HG03457 (cell line): Measurements from ENCODE around the gene ASIC3.
"Not testable (repeated sequence)": the region's sequence is repeated elsewhere in the genome, so short reads cannot be mapped to it uniquely, and the experiment has no call there.

ENCODE experiments used
- ATAC-seq: cut with Tn5 transposase; IDR thresholded peaks from one replicate; pipeline ENCODE4 v1.9.1; 2021; ENCODE audit warnings: moderate number of reproducible peaks; ENCODE audit not compliant: unreplicated experiment

The ASIC3 gene

DNA sequence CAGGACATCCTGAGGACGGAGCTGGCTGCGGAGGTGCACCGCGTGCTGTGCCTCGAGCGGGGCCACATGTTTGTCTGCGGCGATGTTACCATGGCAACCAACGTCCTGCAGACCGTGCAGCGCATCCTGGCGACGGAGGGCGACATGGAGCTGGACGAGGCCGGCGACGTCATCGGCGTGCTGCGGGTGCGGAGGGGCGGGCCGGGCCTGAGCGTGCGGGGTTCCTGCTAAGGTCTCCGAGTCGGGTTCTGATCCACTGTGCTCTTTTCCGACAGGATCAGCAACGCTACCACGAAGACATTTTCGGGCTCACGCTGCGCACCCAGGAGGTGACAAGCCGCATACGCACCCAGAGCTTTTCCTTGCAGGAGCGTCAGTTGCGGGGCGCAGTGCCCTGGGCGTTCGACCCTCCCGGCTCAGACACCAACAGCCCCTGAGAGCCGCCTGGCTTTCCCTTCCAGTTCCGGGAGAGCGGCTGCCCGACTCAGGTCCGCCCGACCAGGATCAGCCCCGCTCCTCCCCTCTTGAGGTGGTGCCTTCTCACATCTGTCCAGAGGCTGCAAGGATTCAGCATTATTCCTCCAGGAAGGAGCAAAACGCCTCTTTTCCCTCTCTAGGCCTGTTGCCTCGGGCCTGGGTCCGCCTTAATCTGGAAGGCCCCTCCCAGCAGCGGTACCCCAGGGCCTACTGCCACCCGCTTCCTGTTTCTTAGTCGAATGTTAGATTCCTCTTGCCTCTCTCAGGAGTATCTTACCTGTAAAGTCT, 34.4 kb upstream of the ASIC3 start:
- ATAC-seq: no peak

DNA sequence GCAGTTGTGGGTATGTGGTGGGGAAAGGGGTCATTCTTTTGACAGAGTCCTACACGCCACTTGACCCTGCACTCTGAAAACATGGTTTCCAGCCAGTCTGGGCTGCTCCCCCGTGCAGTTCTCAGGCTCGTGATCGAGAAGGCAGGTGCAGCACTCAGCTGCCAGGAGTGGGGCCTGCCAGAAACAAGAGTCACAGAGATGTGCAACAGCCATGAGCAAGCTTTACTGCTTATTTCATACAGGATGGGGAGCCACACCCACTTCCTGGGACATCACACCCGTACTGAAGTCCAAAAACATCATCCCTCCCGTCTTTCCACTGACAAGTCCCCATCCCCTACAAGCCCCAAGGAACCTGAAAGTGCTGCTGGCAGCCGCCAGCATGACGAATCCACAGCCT, 33.4 kb upstream of the ASIC3 start:
- no peak for ATAC-seq

DNA sequence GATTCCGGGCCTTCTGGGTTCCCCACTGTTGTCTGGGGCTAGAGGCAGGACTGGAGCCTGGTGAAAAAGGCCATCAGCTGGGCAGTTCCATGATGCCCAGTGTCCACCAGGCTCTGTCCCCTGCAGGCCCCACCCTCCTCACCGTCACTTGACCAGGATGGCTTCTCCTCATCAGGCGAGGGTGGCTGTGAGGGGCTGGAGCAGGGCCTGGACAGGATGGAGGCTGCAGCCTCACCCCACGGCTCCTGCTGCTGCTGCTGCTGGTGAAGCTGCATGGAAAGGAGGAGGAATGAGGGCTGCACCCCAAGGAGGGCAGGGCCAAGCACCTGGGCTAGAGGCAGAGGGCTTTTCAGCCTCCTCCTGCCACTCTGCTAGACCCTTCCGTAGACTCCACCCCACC, 32.4 kb upstream of the ASIC3 start:
- no peak for ATAC-seq

DNA sequence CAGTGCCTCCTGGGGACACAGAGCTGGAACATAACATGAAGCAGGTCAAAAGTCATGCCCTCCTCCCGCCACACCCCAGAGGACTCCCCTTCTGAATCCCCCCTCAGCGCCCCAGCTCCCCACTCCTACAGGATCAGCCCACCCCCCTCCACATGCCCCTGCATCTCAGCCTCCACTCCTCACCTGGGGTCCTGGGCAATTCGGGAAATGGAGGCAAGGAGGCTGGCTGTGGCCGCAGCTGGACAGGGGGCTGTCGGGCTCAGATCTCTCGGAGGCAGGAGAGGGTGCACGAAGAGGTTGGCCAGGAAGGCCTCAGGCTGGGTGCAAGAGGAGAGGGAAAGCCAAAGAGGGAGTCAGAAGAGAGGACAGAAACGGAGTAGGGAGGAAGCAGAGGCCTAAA, 31.8 kb upstream of the ASIC3 start:
- no peak for ATAC-seq

DNA sequence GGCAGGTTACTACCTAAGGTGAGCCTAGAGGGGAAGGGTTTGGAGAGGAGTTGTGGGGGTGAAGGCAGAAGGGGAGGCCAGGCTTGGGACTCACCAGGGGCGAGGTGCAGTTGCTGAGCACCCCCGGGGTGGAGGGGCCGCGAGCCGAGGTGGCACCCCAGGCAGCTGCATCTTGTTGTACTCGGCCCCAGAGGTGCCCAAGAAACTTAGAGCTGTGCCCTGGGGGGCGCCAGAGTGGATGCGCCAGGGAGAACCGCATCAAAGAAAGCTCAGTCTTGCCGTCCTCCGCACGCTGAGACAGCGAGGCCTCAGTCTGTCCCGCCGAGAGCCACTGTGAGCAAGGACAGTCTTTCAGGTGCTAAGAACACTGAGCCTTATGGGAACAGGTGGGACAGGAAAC, 31.4 kb upstream of the ASIC3 start:
- no peak for ATAC-seq

DNA sequence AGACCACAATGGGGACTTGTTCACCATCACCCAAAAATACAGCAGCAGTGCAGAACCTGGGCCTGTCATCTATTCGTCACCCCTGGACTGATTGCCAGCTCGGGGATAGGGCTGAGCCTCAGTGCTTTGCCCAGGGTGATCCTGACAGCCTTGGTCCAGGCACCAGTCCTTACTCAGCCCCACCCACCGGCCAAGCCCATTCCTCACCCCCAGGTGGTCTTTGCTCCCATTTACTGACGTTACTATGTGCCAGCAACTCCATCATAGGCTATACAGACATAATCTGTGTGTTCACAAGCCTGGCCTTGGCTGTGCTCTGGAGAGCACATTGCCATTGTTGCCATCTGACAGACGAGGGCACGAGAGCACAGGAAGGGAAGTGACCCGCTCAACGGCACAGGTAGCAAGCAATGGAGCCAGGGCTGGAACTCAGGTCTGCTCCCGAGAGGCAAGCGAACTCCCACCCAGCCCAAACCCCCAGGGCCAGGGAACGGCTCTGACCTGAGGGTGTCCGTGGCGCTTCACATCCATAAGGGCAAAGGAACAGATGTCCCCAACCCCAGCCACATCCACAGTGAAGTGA, 30.9 kb upstream of the ASIC3 start:
- ATAC-seq: no peak

DNA sequence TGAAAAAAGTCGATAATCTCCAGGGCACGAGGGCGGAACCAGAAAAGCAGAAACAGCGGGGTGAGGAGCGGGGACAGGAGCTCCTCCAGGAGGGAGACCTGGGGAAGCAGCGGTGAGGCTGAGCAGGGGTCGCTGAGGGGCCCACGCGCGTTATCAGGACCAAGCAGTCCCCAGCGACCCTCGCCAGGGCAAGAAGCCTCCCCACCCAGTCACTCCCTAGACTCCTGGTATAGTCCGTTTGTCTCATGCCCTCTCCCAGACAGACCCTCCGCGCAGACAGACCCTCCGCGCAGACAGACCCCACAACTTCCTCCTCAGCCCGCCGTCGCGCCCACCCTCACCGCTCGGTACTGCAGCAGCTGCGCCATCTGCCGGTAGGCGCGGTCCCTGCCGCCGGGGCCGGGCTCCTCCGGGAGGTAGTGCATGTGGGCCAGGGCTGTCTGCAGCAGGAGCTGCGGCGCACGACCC, 30.3 kb upstream of the ASIC3 start:
- no peak for ATAC-seq

DNA sequence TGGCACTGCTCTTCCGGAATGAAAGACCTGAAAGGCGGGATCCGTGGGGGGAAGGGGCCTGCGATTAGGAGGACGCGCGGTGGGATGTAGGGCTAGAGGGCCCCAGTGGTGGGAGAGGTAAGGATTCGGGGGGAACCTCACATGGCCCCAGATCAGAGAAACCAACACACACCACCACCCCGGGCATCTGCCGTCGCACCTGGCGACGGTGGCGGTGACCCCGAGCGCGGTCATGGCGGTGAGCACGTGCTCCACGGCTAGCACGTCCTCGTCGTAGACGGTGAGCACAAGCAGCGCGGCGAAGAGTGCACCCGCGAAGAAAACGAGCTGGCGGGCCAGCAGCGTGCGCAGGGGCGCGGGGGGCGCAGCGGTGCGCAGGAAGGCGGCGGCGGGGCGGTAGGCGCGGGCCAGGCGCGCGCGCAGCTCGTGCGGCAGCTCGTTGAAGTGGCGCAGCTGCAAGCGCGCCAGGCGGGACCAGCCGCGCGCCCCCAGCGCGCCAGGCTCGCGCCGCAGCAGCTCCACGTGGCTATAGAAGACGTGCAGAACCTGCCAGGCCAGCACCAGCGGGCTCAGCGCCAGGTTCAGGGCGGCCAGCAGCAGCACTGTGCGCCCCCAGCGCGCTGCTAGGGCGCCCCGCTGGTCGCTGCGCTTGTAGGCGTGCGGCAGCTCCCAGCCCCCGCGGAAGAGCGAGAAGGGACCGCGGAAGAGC, 29.8 kb upstream of the ASIC3 start:
- no peak for ATAC-seq

DNA sequence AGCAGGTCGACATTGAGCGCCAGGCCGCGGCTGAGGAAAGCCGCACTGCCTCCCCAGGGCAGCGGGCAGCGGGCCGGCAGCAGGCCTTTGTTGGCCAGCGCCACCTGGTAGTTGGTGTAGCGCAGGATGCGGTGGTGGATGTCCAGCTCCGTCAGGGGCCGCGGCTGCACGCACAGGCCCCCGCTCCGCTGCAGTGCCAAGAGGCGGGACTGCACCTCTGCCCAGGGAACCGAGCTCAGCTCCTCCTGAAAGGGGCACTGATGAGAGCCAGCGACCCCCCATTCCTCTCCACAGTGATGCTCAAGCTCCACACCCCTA, 29.2 kb upstream of the ASIC3 start:
- ATAC-seq: no peak

DNA sequence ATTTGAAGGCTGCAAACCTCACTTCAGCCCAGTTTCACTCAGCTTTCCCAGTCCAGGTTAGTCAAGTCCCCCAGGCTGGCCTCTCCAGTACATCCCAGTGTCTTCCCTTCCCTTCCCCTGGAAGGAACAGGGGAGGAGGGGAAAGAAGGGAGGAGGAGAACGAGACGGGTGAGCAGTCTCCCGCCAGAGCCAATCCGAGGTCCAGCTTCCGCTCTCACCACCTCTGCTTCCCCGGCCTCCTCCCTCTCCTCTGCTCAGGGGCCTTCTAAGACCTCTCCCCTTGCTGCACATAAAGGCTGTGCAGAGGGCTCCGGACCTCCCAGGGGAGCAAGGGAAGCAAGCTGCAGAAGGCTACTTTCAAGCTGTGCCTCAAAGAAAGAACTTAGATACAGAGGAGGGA, 28.1 kb upstream of the ASIC3 start:
- ATAC-seq: no peak

DNA sequence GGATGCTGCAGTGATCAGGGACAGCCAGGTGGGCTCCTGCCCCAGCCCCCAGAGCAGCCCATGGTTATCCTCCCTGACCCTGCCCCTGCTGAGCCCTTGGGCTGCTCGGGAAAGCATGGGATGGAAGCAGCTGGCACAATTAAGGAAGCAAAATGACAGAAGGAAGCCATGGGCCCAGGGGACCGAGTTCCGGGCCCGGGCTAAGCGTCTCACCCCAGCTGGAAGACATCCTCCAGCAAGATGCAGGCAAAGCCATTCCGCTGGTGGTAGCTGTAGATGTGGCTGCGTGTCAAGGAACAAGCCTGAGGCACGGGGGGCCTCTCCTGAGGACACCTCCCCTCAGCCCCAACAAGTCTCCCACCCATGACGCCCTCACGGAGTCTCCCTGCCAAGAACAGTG, 25.1 kb upstream of the ASIC3 start:
- no peak for ATAC-seq

DNA sequence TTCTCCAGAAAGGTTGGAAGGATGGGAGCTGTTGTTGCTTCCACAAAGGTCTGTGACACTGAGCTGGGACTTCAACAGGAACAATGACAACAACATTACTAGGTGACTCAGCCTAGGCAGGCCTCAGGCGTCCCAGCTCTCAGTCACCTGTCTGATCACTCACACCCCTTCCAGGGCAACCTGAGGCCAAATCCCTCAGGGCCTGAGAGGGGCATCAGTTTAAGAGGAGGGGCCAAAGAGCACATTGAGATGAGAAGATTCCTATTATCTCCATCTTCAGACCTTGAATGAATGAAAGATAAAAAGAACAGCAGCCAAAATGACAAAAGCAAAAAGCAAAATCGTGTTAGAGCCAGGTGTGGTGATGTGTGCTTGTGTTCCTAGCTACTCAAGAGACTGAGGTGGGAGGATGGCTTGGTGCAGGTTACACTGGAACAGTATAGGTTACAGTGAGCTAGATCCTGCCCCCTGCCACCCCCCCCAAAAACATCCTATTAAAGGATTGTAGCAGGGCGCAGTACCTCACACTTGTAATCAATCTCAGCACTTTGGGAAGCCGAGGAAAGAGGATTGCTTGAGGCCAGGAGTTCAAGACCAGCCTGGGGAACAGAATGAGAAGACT, 23.8 kb upstream of the ASIC3 start, which contains the start of gene ATG9B:
Gene ATG9B, minus strand, starts transcription at position 60 of the 622 bp plus-strand sequence. CDS start 71 bp downstream, outside the sequence.
- no peak for ATAC-seq

DNA sequence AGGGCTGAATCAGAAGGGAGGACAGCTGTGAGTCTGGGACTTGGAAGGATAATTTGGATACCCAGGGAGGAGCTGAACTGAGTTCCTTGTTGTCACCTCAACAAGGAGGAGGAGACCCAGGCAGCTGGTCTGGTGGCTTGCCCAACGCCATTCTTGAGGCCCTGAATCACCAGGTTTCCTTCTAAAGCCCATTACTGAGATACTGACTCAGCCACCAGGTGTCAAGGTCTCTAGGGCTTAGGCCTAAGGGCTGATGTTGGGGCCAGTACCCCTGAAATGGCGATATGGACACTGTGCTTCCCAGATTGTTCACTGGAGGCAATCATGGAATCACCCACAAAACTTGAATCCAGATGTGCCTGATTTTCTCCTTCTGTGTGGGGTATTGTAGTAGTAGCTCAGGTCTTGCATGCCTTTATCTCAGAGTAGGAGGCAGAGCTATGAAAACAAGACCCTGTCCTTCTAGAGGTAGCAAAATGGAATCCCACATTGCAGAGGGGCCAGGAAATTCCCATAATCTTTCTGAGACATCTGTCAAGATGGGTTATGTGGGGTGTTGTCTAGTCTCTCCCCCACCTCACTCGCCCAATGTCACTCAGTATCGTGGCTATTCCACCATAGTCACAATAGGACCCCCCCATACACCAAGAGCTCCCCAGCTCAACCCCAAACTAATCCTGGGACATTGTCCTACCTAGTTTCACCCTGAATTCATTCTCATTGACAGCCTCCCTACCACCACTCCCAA, 22.2 kb upstream of the ASIC3 start:
- no peak for ATAC-seq

DNA sequence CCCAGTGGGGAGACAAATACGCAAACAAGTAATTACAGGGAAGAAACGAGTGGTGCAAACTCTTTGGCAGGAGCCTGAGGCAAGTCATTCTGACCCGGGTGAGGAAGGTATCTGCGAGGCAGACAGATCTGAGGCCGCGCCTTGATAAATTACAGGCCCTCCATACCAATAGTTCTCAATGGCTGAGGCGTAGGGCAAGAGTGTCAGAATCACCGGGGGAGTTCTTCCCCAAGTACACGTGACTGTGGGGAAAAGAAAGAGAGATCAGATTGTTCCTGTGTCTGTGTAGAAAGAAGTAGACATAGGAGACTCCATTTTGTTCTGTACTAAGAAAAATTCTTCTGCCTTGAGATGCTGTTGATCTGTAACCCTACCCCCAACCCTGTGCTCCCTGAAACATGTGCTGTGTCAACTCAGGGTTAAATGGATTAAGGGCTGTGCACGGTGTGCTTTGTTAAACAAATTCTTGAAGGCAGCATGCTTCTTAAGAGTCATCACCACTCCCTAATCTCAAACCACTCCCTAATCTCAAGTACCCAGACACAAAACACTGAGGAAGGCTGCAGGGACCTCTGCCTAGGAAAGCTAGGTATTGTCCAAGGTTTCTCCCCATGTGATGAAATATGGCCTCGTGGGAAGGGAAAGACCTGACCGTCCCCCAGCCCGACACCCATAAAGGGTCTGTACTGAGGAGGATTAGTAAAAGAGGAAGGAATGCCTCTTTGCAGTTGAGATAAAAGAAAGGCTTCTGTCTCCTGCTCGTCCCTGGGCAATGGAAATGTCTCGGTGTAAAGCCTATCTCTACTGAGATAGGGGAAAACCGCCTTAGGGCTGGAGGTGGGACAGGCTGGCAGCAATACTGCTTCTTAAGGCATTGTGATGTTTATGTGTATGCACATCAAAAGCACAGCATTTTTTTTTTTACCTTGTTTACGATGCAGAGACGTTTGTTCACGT, 21.3 kb upstream of the ASIC3 start:
- not testable (repeated sequence) for ATAC-seq

DNA sequence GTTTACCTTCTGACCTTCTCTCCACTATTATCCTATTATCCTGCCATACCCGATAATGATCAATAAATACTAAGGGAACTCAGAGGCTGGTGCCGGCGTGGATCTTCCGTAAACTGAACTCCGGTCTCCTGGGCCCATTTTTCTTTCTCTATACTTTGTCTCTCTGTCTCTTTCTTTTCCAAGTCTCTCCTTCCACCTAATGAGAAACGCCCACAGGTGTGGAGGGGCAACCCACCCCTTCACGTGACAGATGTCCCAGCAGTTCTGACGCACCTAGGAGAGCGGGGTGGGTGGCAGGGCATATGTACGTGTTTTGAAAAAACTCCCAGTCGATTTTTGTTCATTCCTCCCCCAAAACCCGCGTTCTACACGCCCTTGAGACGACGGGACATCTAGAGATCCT, 20.6 kb upstream of the ASIC3 start:
- not testable (repeated sequence) for ATAC-seq

DNA sequence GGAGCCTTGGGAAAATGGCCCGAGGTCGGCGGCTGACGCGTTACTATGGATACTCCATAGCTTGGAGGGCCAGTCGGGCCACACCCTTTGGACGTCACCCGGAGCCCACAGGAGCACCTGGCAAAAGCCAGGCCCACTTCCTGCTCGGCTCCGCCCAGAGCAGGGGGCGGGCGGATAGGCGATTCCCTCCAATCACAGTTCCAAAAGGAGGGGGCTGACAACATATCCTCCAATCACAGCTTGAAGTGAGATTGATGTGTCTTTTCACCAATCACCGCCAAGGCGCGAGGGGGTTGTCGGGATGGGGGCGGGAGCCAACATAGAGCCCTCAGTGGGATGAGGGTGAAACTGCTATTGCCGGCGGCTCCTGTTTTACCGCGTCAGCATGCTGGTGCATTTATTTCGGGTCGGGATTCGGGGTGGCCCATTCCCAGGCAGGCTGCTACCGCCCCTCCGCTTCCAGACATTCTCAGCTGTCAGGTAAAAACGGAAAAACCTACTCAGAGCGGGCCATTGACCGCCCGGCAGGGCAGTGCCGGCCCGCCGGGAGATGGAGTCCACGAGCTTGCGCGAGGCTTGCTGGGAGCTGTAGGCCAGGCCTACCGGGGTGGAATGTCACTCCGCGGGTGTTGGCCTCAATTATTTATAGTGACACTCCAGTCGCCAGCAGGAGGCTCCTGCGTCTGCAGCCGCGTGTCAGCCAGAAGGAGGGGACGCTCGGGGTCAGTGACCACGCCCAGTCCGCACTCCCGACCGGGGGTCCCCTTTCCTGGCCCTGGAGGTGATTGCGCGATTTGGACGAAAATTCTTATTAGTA, 20.0 kb upstream of the ASIC3 start, which contains the start of gene ABCB8:
Gene ABCB8, plus strand, starts transcription at position 320 of the 817 bp plus-strand sequence. Its CDS starts 66 bp downstream, at position 386.
- ATAC-seq: peak; percentile 92

DNA sequence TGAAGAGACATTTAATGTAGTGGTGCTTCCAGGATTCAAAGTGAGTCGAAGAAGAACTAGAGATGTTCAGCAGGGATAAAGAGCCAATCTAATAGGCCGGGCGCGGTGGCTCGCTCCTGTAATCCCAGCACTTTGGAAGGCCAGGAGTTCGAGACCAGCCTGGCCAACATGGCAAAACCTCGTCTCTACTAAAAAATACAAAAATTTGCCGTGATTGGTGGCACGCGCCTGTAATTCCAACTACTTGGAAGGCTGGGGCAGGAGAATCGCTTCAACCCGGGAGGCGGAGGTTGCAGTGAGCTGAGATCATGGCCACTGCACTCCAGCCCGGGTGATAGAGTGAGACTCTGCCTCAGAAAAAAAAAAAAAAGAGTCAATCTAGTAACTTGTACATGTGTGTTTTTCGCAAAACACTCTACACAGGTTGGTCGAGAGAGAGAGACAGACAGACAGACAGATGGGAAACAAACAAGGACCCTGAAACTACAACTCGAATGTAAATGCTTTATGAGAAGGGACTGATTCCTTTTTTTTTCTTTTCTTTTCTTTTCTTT, 19.3 kb upstream of the ASIC3 start:
- ATAC-seq: no peak

DNA sequence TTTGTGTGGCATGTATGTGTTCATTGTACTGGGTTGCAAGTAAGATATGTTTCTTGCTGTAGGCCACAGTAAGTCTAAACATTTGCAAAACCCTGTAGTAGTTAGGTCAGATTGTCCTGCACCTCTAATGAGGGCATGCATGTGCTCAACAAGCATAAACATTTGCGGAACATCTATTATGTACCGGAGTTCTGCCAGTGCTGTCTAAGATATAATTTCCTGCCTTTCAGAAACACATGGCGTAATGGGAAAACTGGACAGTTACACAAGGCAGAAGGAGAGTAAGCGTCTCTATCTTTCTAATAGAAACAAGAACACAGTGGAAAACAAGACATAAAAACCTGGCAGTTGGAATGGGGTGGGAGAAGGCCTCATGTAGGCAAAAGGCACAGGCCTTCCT, 17.3 kb upstream of the ASIC3 start:
- no peak for ATAC-seq
